ENCODE data around the gene PRDX5. TPM values are rescaled to one million over a fixed set of nuclear protein-coding genes. Genes with fewer than 3 reads are reported as not detected.
A peak's percentile ranks its signal among the peaks of the same experiment; 100 is the strongest.

Gene PRDX5
- total RNA-seq, 1 donor: 245 TPM

GRCh38 chr11:64341851-64342791, 24.2 kb downstream of the PRDX5 start:
- TF ChIP-seq CTCF (IDR thresholded peaks at IDR 0.05; ENCODE audit: extremely low read depth, low read depth, low read length): peak; percentile 36
- peak; percentile 100 for DNase-seq (ENCODE audit: insufficient read length, low spot score, missing footprints)
- no peaks in the 10 kb centered on the region for H3K27me3 ChIP-seq (ENCODE audit: insufficient read depth, low read length)
- peak overlapping the region; percentile 81 for H3K4me2 ChIP-seq (ENCODE audit: insufficient read depth, low read length)
- no peaks in the 10 kb centered on the region for H3K79me2 ChIP-seq (ENCODE audit: insufficient read depth, low read length)
- peak overlapping the region; percentile 95 for H2AFZ ChIP-seq (ENCODE audit: low read length)
- peaks cover 3% of the 10 kb centered on the region for H3K4me1 ChIP-seq (ENCODE audit: insufficient read depth, low read length)
- H3K9me3 ChIP-seq (ENCODE audit: low read depth, low read length): no peaks in the 10 kb centered on the region
- no peaks in the 10 kb centered on the region for H3K36me3 ChIP-seq (ENCODE audit: insufficient read depth, low read length)
- peak overlapping the region; percentile 68 for H3K4me3 ChIP-seq (ENCODE audit: insufficient read depth, low read length)
- H4K20me1 ChIP-seq (ENCODE audit: insufficient read depth, low read length): no peaks in the 10 kb centered on the region
- peak overlapping the region; percentile 23 for H3K27ac ChIP-seq (ENCODE audit: low read depth, low read length)

- Histone ChIP-seq H3K36me3 (ENCODE audit: insufficient read depth, low read length) (no peaks in the 10 kb centered on the region), H4K20me1 (ENCODE audit: insufficient read depth, low read length) (no peaks in the 10 kb centered on the region), H3K9me3 (ENCODE audit: low read depth, low read length) (no peaks in the 10 kb centered on the region), H3K79me2 (ENCODE audit: insufficient read depth, low read length) (no peaks in the 10 kb centered on the region), H3K4me1 (ENCODE audit: insufficient read depth, low read length) (peaks cover 3% of the 10 kb centered on the region), H3K4me2 (ENCODE audit: insufficient read depth, low read length) (peak overlapping the region; percentile 81), H2AFZ (ENCODE audit: low read length) (no peak overlapping the region), H3K27me3 (ENCODE audit: insufficient read depth, low read length) (no peaks in the 10 kb centered on the region), H3K27ac (ENCODE audit: low read depth, low read length) (no peak overlapping the region), H3K4me3 (ENCODE audit: insufficient read depth, low read length) (peak overlapping the region; percentile 68)
- TF ChIP-seq CTCF (IDR thresholded peaks at IDR 0.05; ENCODE audit: extremely low read depth, low read depth, low read length): no peak
- DNase-seq (ENCODE audit: insufficient read length, low spot score, missing footprints): peak; percentile 47
These were observed 25.2 kb downstream of the PRDX5 start for GRCh38 chr11:64342869-64343745.

- H3K9me3 ChIP-seq (ENCODE audit: low read depth, low read length): no peaks in the 10 kb centered on the region
- no peak overlapping the region for H2AFZ ChIP-seq (ENCODE audit: low read length)
- H3K79me2 ChIP-seq (ENCODE audit: insufficient read depth, low read length): no peaks in the 10 kb centered on the region
- H3K4me1 ChIP-seq (ENCODE audit: insufficient read depth, low read length): peaks cover 3% of the 10 kb centered on the region
- H3K27ac ChIP-seq (ENCODE audit: low read depth, low read length): no peak overlapping the region
- peak; percentile 86 for DNase-seq (ENCODE audit: insufficient read length, low spot score, missing footprints)
- TF ChIP-seq CTCF (IDR thresholded peaks at IDR 0.05; ENCODE audit: extremely low read depth, low read depth, low read length): peak; percentile 25
- no peak overlapping the region for H3K4me2 ChIP-seq (ENCODE audit: insufficient read depth, low read length)
- H3K4me3 ChIP-seq (ENCODE audit: insufficient read depth, low read length): no peak overlapping the region
- no peaks in the 10 kb centered on the region for H3K36me3 ChIP-seq (ENCODE audit: insufficient read depth, low read length)
- H4K20me1 ChIP-seq (ENCODE audit: insufficient read depth, low read length): no peaks in the 10 kb centered on the region
- H3K27me3 ChIP-seq (ENCODE audit: insufficient read depth, low read length): no peaks in the 10 kb centered on the region
These were observed 26.0 kb downstream of the PRDX5 start for GRCh38 chr11:64343767-64344559.
